C4-2B (cell line): ENCODE data around the gene ARL6IP6.

Experiments used
- ZFX ChIP-seq: fragments of 450-650 bp; IDR thresholded peaks from 2 replicates; pipeline ENCODE4 v1.6.1; 2017
- TF ChIP-seq, protein P1 (sequence below): fragments of 450-650 bp; conservative IDR thresholded peaks from 2 replicates; pipeline ENCODE4 v1.5.1; 2017; ENCODE audit warnings: mild to moderate bottlenecking

DNA sequence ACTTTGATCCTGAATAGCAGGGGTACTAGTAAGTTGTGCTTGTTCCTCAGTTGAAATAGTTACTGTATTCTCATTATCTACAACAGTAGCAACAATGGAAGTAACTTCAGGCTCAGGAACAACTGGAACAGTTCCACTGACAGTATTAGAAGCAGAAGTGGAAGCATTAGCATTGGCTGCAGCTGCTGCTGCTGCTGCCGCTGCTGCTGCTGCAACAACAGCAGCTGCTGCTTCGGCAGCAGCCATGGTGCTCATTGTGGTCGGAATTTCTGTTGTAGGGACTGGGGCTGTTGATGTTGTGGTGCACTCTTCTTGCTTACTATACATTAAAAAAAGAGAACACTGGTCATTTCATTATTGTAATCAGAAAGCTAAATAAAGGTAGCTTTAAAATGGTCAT lies 42.0 kb upstream of the ARL6IP6 start:
- TF ChIP-seq, protein P1, sequence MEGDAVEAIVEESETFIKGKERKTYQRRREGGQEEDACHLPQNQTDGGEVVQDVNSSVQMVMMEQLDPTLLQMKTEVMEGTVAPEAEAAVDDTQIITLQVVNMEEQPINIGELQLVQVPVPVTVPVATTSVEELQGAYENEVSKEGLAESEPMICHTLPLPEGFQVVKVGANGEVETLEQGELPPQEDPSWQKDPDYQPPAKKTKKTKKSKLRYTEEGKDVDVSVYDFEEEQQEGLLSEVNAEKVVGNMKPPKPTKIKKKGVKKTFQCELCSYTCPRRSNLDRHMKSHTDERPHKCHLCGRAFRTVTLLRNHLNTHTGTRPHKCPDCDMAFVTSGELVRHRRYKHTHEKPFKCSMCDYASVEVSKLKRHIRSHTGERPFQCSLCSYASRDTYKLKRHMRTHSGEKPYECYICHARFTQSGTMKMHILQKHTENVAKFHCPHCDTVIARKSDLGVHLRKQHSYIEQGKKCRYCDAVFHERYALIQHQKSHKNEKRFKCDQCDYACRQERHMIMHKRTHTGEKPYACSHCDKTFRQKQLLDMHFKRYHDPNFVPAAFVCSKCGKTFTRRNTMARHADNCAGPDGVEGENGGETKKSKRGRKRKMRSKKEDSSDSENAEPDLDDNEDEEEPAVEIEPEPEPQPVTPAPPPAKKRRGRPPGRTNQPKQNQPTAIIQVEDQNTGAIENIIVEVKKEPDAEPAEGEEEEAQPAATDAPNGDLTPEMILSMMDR, result no peak
- TF ChIP-seq ZFX, result no peak
